Suprapubic skin (tissue), 4 donors: Measurements from ENCODE around the gene DPYSL4.

ENCODE experiments used
- EP300 ChIP-seq: sonication (generic); formaldehyde crosslinking; IDR thresholded peaks from one replicate; pipeline ENCODE4 v1.6.1; 2017; ENCODE audit warnings: antibody characterized with exemption
- POLR2AphosphoS5 ChIP-seq, 3 donors: sonication (generic); formaldehyde crosslinking; IDR thresholded peaks; one replicate each; pipeline ENCODE4 v1.6.1; 2017; ENCODE audit warnings: antibody characterized with exemption in 3 of 3
- TF ChIP-seq, protein P1 (sequence below), 2 donors: fragments of 200-600 bp in 1 of 2; fragments of 450-650 bp in 1 of 2; sonication (generic) in 1 of 2; IDR thresholded peaks; one replicate each; pipeline ENCODE4 v1.5.1; 2016 to 2019; ENCODE audit warnings: antibody characterized with exemption in 2 of 2, mild to moderate bottlenecking in 1 of 2, moderate library complexity in 1 of 2

- TF ChIP-seq, protein P1, sequence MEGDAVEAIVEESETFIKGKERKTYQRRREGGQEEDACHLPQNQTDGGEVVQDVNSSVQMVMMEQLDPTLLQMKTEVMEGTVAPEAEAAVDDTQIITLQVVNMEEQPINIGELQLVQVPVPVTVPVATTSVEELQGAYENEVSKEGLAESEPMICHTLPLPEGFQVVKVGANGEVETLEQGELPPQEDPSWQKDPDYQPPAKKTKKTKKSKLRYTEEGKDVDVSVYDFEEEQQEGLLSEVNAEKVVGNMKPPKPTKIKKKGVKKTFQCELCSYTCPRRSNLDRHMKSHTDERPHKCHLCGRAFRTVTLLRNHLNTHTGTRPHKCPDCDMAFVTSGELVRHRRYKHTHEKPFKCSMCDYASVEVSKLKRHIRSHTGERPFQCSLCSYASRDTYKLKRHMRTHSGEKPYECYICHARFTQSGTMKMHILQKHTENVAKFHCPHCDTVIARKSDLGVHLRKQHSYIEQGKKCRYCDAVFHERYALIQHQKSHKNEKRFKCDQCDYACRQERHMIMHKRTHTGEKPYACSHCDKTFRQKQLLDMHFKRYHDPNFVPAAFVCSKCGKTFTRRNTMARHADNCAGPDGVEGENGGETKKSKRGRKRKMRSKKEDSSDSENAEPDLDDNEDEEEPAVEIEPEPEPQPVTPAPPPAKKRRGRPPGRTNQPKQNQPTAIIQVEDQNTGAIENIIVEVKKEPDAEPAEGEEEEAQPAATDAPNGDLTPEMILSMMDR (IDR thresholded peaks at IDR 0.05): no peak
- TF ChIP-seq POLR2AphosphoS5 (IDR thresholded peaks at IDR 0.05) (no peak), EP300 (no peak)
Observed at GRCh38 chr10:132254841-132255240, 68.1 kb downstream of the DPYSL4 start.
